Measurements from ENCODE around the gene KLHL13.

The KLHL13 gene, protein sequence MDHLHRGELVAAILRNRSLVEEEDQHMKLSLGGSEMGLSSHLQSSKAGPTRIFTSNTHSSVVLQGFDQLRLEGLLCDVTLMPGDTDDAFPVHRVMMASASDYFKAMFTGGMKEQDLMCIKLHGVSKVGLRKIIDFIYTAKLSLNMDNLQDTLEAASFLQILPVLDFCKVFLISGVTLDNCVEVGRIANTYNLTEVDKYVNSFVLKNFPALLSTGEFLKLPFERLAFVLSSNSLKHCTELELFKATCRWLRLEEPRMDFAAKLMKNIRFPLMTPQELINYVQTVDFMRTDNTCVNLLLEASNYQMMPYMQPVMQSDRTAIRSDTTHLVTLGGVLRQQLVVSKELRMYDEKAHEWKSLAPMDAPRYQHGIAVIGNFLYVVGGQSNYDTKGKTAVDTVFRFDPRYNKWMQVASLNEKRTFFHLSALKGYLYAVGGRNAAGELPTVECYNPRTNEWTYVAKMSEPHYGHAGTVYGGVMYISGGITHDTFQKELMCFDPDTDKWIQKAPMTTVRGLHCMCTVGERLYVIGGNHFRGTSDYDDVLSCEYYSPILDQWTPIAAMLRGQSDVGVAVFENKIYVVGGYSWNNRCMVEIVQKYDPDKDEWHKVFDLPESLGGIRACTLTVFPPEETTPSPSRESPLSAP

GRCh38 chrX:118116713-118117550 lies at the start of gene KLHL13:
TSS of gene KLHL13 (minus strand) at chrX:118116810. CDS start at chrX:118028473, 88,337 bp downstream.
- H3K27ac ChIP-seq: no peak within 1 kb of the TSS
- TF ChIP-seq ZFX (IDR thresholded peaks at IDR 0.05; ENCODE audit: borderline replicate concordance): no peak
- TF ChIP-seq, protein P1, sequence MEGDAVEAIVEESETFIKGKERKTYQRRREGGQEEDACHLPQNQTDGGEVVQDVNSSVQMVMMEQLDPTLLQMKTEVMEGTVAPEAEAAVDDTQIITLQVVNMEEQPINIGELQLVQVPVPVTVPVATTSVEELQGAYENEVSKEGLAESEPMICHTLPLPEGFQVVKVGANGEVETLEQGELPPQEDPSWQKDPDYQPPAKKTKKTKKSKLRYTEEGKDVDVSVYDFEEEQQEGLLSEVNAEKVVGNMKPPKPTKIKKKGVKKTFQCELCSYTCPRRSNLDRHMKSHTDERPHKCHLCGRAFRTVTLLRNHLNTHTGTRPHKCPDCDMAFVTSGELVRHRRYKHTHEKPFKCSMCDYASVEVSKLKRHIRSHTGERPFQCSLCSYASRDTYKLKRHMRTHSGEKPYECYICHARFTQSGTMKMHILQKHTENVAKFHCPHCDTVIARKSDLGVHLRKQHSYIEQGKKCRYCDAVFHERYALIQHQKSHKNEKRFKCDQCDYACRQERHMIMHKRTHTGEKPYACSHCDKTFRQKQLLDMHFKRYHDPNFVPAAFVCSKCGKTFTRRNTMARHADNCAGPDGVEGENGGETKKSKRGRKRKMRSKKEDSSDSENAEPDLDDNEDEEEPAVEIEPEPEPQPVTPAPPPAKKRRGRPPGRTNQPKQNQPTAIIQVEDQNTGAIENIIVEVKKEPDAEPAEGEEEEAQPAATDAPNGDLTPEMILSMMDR (IDR thresholded peaks at IDR 0.05): no peak

DNA sequence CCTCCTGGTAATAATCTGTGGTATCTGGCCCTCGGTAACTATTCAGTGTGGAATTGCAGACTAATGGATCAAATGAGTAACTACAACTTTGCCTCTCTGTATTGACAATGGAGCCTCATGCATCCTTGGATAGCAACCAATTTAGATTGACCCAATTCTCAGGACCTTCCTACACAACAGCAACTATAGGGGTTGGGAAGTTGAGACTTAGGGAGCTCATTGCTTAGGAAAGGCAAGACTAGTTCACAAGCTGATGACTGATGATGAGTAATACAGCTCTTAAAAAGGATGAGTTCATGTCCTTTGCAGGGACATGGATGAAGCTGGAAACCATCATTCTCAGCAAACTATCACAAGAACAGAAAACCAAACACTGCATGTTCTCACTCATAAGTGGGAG lies 47.5 kb upstream of the KLHL13 start:
- TF ChIP-seq, protein P1 (IDR thresholded peaks at IDR 0.05): no peak
- no peak for TF ChIP-seq ZFX (IDR thresholded peaks at IDR 0.05; ENCODE audit: borderline replicate concordance)
- H3K27ac ChIP-seq: no peak overlapping the region

- H3K27ac ChIP-seq: no peak overlapping the region
- TF ChIP-seq, protein P1 (IDR thresholded peaks at IDR 0.05): no peak
- no peak for TF ChIP-seq ZFX (IDR thresholded peaks at IDR 0.05; ENCODE audit: borderline replicate concordance)
These were observed 40.5 kb upstream of the KLHL13 start for GRCh38 chrX:118156953-118157608.

DNA sequence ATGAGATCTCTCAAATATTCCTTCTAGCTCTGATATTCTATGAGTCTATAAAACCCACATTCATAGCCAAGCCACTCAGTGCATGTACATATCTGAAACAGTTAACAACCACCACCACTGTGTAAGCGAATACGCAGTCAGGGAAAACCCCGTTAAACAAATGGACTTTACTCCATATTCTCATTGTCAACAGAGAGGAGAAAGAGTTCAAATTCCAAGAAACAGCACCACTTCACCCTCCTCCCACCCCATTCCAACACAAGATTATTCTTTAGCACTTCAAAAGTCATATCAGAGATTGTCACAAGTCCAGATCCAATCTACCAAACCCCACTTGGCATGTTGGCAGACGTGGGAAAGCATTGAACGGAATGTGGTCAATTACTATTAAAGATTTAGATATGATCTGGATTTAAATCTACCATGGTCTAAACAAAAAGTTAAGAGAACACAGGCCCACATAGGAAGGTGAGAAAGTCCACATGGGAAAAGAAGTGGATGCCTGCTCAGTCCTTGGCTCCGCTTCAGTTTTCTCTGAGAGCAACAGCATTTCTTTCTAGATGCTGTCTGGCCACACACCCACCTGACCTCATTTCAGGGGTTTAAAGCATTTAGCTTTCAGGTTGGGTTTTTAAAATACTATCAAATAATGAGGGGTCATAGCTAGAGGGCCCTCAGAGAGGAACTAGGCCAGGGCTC lies 39.8 kb upstream of the KLHL13 start:
- no peak overlapping the region for H3K27ac ChIP-seq
- TF ChIP-seq ZFX (IDR thresholded peaks at IDR 0.05; ENCODE audit: borderline replicate concordance): no peak
- TF ChIP-seq, protein P1 (IDR thresholded peaks at IDR 0.05): no peak

GRCh38 chrX:118153270-118153669 lies 36.7 kb upstream of the KLHL13 start:
- TF ChIP-seq, protein P1 (IDR thresholded peaks at IDR 0.05): no peak
- no peak for TF ChIP-seq ZFX (IDR thresholded peaks at IDR 0.05; ENCODE audit: borderline replicate concordance)
- no peak overlapping the region for H3K27ac ChIP-seq

- H3K27ac ChIP-seq: no peak overlapping the region
- TF ChIP-seq, protein P1 (IDR thresholded peaks at IDR 0.05): no peak
- TF ChIP-seq ZFX (IDR thresholded peaks at IDR 0.05; ENCODE audit: borderline replicate concordance): no peak
These were observed 36.1 kb upstream of the KLHL13 start for GRCh38 chrX:118152721-118153120.
